NCI-H146 treated with DMSO at 0.1 percent for 48 hours (cell line): ENCODE data around the gene UTF1.

Experiments used
- DNase-seq: peaks from one replicate; lab custom pipeline; 2025; ENCODE audit not compliant: unreplicated experiment; lab: John Stamatoyannopoulos, UW

The UTF1 gene

GRCh38 chr10:133245439-133246235 lies 15.6 kb downstream of the UTF1 start:
- DNase-seq: no peak

- no peak for DNase-seq
These were observed 16.2 kb downstream of the UTF1 start for GRCh38 chr10:133246236-133246626.

GRCh38 chr10:133247681-133248333 lies 17.8 kb downstream of the UTF1 start:
- DNase-seq: no peak

GRCh38 chr10:133248334-133248715 lies 18.3 kb downstream of the UTF1 start:
- DNase-seq: no peak

- no peak for DNase-seq
These were observed 19.2 kb downstream of the UTF1 start for GRCh38 chr10:133249094-133249780.

- no peak for DNase-seq
These were observed 20.1 kb downstream of the UTF1 start for GRCh38 chr10:133249975-133250754.

- DNase-seq: no peak
These were observed 21.6 kb downstream of the UTF1 start for GRCh38 chr10:133251388-133252222.

- no peak for DNase-seq
These were observed 22.2 kb downstream of the UTF1 start for GRCh38 chr10:133252223-133252552.

- no peak for DNase-seq
These were observed 23.4 kb downstream of the UTF1 start for GRCh38 chr10:133253361-133253955.

GRCh38 chr10:133254421-133255120 lies 24.6 kb downstream of the UTF1 start:
- DNase-seq: no peak

- DNase-seq: no peak
These were observed 25.3 kb downstream of the UTF1 start for GRCh38 chr10:133255323-133255722.

- DNase-seq: no peak
These were observed 27.6 kb downstream of the UTF1 start for GRCh38 chr10:133257489-133258065.

- DNase-seq: no peak
These were observed 28.2 kb downstream of the UTF1 start for GRCh38 chr10:133258066-133258817.

- no peak for DNase-seq
These were observed 29.0 kb downstream of the UTF1 start for GRCh38 chr10:133258818-133259601.

GRCh38 chr10:133259602-133259989 lies 29.6 kb downstream of the UTF1 start:
- no peak for DNase-seq

- DNase-seq: no peak
These were observed 31.1 kb downstream of the UTF1 start for GRCh38 chr10:133260895-133261725.
